Measurements from ENCODE around the gene FIZ1.
A peak's percentile ranks its signal among the peaks of the same experiment; 100 is the strongest.

FIZ1 gene

DNA sequence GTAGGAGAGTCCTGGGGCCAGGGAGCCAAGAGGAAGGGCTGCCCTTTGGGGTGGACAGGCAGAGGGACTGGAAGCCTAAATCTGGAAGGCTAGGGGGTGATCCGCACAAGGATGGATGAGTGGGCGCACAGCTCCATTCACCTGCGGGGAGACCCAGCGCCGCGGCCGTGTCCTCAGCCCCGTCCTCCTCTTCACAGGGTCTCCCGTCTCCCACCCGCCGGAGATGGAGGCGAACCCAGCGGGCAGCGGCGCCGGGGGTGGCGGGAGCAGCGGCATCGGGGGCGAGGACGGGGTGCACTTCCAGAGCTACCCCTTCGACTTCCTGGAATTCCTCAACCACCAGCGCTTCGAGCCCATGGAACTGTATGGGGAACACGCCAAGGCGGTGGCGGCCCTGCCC, 14.1 kb upstream of the FIZ1 start:
- no peak for DNase-seq (ENCODE audit: low read depth)

DNA sequence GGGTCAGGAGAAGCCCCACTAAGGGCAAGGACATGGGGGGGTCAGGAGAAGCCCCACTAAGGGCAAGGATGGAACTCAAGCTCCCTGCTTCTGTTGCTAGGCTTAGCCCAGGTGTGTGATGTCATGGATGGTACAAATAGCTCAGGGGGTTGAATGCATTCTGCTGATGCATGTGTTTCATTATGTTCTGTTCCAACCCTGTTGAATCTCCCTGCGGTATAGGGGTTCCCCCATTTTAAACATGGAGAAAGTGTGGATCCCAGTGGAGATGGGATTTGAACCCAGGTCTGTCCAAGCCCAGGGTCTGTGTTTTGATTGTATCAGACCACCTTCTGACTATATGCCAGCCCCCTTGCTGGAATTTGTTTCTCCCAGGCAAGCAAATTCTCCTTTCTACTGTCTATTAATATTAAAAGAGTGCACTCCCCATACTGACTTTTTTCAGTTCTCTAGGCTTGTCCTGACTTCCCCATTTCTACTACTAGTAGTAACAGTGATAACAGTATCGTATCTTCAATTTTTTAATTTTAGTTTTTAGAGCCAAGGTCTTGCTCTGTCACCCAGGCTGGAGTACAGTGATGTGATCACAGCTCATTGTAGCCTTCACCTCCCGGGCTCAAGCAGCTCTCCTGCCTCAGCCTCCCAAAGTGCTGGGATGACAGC, 12.8 kb upstream of the FIZ1 start:
- no peak for DNase-seq (ENCODE audit: low read depth)

DNA sequence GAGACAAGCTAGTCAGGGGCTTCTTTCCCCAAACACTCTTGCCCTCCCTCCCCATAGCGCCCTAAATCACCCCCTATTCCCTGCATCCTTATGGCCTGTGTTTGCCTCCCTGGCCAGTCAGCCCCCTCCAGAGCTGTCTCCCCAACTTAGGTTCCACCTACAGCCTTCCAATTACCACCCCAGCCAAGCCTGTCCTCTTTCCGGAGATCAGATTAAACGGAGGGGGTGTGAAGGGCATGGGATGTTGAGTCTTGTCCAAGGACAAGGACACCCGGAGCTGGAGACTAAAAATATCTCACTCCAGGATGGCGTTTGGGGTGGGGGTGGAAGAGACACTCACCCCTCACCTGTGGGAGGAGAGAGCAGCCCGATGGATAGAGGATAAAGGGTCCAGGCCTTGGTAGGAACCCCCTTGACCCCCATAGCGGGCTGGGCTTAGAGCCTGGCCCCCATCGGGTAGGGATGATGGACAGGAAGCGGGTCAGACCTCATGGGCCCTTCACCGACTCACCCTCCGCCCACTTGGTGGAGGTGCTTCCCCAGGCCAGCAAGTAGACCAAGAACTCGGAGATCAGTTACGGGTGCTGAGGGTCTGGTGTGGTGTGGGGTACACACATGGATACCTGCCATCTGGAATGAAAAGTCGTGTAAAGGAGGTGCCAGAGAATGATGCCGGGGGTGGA, 12.1 kb upstream of the FIZ1 start:
- DNase-seq (ENCODE audit: low read depth), result no peak

DNA sequence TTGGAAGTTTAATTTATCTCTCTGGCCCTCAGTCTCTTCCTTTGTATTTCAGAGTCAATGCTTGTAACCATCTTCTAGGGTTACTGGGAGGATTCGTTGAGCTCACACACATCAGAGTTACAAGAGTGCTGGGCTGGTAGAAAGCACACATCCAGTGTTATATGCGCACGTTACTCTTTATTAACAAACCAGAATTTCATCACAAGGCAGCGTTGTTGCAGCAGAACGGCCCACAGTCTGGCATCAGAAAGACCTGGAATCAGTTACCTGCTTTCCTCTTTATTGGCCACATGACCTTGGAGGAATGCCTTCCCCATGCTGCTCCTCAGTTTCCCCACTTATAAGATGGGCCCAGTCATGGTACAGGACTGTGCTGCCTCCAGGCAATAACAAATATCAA, 10.0 kb upstream of the FIZ1 start:
- no peak for DNase-seq (ENCODE audit: low read depth)

DNA sequence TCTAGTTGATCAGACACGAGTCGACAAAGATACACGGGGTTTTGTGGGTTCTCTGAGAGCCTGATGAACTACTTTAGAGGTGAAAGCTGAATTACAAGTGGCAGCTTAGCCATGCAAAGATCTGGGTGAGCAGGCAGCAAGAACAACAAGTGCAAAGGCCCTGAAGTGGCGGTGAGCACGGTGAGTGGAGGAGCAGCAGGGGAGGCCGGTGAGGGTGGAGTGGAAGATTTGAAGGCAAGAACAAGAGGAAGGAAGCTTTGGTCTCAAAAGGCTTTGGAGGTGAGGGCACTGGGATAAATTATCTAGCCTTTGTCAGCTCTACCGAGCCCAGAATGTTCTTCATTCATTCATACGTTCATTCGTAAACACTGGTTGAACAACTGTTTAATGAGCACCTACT, 7.5 kb upstream of the FIZ1 start:
- no peak for DNase-seq (ENCODE audit: low read depth)

DNA sequence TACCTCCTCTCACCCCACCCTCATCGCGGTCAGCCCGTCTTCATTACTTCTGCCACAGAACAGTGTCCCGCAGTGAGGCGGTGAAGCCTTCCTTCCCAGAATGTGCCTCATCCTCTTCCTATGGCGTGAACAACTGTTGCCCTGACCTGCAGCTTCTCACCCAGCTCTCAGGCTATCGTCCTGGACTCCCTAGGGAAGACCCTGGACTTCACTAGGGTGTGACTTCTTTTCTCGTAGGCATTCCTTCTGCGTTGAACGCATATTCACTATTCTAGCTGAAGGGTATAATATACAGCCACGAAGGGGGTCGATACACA, 7.1 kb upstream of the FIZ1 start:
- DNase-seq (ENCODE audit: low read depth), result no peak

DNA sequence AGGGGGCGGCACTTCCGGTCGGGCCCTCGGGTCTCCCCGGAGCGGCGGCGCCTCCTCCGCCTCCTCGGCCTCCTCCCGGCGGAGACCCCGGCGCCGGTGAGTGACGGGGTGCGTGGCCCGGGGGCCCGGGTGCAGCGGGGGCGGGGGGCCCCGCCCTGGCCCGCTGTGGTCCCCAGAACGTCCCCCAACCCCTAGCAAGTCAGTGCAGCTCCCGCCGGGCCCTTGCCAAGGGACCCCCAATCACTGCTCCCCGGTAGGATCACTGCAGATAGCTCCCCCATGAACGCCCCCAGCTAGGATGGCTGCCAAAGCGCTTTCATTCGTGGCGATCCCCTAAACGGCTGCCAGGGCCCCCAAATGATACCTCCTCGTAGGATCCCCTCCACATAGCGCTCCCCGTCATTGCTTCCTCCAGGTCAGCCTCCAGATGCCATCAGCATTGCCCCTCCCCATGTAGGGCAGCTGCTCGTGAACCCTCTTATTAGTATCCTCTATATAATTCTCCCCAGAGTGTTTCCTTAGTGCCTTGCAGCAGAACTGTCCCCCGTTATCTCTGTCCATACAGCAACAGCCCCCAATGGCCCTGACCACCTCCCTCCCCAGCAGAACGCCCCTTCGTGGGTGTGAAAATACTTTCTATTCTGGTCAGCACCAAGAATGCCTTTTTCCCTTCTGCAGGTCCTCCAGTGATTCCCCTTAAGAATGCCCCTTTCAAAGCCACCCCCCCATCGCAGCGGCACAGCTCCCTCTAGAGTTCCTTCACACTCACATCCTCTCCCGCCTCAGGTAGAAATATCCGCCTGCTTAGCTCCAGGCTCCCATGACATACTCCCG, 6.5 kb upstream of the FIZ1 start, which contains the start of gene ZNF865:
ZNF865 (plus strand) TSS at position 11 of the 834 bp plus-strand sequence. CDS start 7,972 bp downstream, outside the sequence.
- DNase-seq (ENCODE audit: low read depth), result peak; percentile 70

DNA sequence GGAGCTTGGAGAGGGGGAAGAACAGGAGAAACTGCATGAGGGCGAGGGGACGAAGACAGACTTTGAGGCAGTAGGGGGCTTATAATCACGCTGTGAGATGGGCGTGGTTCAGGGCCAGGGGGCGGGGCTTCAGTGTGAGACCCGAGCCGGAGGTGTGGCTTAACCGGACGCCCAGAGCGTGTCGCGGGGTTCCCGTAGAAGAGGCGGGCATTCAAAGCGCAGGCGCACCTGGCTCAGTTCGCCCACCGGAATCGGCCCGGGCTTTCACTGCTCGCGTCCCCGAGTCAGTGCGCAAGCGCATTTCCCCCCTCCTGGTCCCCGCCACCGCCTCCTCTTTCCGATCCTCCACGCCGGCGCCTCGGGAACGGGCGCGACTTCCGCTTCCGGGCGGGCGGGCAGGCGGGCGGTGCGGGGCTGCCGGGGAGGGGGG, 5.9 kb upstream of the FIZ1 start:
- DNase-seq (ENCODE audit: low read depth), result peak; percentile 96

DNA sequence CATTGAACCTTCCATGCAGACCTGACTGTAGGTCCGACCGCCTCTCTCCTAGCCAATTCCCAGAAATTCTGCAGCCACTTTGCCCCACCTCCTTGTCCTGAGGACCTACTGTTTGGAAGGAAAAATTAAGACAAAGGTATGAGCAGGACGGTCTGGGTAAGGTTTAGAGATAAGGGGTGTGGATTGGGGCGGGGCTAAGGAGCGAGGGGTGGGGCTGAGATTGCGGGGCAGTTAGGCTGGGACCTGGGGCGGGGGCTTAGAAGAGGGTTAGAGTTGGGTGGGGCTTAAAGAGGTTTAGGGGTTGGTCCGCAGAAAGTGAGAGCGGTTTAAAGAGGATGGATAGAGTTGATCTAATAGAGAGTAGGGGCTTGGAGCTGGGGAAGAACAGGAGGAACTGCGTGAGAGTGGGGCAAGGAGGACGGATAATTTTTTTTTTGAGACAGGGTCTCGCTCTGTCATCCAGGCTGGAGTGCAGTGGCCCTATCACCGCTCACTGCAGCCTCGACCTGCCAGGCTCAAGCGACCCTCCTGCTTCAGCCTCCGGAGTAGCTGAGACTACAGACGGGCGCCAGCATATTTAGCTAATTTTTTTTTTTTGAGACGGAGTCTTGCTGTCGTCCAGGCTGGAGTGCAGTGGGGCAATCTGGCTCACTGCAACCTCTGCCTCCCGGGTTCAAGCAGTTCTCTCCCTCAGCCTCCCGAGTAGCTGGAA, 4.4 kb upstream of the FIZ1 start:
- DNase-seq (ENCODE audit: low read depth), result no peak

DNA sequence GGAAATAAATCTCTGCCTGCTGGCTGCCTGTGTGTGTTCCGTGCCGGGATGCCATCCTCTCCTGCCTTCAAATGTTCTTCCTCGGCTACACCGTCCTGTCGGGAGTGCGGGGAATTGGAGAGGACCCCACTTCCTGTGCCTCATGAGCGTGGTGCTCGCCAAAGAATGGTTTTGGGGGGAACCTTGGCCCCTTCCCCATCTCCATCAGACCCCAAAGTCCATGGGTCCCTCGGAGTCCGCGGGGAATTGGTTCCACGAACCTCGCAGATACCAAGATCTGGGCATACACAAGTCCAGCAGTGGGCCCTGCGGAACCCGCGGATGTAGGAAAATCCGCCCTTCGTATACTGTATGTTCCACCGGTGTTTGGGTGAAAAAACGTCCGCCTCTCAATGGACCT, 3.8 kb upstream of the FIZ1 start:
- no peak for DNase-seq (ENCODE audit: low read depth)

DNA sequence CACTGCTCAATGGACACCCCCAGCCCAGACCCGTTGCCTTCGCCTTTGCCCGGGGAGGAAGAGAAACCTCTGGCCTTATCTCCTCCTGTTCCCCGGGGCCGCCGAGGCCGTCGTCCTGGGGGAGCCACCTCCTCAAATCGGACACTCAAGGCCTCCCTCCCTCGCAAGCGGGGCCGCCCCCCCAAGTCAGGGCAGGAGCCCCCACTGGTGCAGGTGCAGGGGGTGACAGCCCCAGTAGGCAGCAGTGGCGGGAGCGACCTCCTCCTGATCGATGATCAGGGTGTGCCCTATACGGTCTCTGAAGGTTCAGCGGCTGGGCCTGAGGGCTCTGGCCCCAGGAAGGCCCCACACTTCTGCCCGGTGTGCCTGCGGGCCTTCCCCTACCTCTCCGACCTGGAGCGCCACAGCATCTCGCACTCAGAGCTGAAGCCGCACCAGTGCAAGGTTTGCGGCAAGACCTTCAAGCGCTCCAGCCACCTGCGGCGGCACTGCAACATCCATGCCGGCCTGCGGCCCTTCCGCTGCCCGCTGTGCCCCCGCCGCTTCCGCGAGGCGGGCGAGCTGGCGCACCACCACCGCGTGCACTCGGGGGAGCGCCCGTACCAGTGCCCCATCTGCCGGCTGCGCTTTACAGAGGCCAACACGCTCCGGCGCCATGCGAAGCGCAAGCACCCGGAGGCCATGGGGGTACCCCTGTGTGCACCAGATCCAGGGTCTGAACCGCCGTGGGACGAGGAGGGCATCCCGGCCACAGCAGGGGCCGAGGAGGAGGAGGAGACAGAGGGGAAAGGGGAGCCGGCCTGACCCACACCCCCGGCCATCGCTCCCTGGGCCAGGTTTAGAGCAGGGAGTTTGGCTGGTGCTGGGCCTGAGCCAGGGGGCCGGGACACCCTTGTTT, 3.0 kb upstream of the FIZ1 start:
- DNase-seq (ENCODE audit: low read depth), result no peak

DNA sequence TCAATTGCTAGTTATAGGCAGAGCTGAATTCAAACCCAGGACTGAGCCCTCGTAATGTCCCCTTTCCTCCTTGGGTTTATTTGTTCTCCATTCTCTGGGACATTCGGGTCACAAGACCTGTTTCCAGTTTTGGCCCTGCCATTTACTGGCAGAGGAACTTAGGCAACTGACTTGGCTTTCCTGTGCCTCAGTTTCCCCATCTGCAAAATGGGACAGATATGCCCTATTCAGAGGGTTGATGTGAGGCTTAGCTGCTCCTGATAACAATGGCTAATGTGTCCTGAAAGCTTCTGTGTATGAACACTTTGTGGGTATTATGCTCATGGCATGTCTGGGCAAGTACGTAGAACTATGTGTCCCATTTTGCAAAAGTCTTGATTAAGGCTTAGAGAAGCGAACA, 1.8 kb upstream of the FIZ1 start:
- no peak for DNase-seq (ENCODE audit: low read depth)

DNA sequence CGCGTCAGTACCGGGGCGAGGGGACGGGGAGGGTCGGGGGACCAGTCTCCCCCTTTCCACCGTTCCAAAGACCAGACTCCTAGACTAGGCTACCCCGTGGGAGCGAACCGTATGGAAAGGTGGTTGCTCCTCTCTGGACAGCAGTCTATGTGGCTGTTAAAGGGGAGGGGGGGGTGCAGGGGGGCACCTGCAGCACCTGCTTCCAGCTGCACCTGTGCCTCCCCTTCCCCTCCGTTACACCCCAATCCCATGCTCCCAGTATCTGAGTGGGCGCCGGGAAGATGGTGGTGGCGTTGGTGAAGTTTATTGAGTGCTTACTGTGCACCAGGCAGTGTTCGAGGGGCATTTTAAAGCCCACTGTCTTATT, 1.3 kb upstream of the FIZ1 start:
- DNase-seq (ENCODE audit: low read depth), result no peak

DNA sequence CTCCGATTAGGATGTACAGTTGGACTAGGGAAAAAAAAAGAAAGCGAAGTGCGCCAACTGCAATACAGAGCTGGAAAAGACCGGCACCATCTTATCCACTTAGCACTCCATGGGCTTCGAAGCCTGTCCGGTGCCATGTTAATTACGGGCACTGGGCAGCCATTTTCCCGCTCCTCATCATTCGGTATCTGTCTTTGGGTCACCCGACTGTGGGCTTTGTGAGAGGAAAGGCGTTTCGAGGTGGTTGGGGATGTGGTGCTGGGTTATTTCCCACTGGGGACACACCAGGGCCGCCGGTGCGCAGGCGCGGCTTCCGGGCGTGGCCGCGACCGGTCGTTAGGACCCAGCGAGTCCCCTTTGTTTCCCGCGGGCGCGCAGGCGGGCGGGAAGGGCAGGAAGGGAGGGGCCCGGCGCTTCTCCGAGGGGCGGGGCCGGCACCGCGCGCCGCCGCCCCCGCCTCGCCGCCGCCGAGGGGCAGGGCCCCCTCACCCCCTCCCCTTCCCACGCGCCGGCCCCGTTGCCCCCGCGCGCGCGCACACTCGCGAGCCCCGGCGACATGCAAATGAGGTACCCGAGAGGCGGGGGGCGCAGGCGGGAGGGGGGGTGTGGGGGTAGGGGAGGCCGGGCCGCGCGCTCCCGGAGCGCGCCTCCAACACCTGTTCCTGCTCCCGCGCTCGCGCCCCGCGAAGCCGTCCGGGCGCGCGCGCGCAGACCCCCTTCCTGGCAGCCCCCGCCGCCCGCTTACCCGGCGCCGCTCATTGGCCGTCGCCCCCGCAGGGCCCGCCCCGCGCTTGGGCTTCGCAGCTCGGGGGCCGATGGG, 735 bp upstream of the FIZ1 start, which contains the start of gene ZNF524:
ZNF524 (plus strand) TSS at position 447 of the 820 bp plus-strand sequence. CDS start 1,825 bp downstream, outside the sequence.
- peak; percentile 81 for DNase-seq (ENCODE audit: low read depth)

DNA sequence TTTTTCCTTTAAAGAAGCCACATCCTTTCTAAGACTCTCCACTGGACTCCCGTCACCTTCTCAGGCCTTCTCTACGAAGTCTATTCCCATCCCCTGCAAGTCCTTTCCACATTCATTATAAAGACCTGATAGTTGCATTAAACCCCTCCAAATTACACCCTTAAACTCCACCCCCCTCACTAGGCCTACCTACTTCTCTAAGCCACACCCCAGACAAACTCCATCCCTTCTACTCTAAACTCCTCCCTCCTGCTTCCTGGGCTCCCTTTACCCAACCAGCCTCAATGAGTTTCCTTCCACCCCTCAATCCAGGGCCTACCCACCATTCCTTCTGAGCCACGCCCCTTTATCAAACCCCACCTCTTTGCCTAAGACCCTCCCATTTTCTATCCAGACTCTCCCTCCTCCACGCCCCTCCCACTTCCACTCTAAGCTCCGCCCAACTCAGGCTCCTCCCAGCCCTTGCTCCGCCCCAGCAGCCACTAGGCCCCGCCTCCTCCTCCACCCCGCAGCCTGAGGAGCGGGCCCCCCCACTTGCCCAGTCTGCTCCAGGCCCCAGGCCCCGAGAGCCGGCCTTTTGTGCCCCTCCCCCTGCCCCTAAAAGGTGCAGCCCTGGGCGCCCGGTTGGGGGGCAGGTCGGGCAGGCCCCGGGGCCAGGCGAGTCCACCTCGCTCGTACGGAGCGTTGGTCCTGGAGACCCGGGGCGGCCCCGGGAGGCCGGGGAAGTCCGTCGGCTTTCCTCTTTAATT, 424 bp downstream of the FIZ1 start:
- peak; percentile 95 for DNase-seq (ENCODE audit: low read depth)

DNA sequence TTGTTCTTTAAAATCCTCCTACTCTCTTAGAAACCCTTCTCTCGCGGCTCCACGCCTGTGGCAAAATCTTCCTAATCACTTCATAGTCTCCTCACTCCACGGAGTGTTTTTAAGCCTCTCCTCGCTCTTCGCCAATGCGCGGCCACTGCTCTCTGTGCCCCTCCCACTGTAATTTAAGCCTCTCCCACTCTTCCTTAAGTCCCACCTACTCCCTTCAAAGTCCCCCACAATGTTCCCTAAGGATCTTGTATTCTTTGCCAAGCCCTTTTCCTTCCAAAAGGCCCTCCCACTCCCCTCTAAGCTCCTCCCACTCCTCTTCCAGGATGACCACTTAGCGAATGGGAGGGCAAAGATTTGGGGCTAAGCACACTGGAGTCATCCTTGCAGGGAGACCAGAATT, 1.3 kb downstream of the FIZ1 start:
- DNase-seq (ENCODE audit: low read depth), result no peak

DNA sequence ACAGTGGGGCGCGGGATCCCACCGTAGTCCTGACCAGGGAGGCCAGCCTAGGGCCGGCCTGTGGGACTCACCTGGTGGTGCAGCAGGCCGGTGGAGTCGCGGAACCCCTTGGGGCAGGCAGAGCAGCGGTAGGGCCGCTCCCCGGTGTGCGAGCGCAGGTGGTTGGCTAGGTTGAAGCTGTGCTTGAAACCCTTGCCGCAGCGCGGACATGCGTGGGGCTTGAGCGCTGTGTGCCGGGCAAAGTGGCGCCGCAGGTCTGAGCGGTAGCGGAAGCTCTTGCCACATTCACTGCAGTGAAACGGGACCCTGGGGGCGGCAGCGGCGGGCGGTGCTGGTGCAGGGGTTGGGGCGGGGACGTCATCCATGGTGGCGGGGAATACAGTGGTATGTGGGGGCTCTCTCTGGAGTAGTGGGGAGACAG, 1.8 kb downstream of the FIZ1 start:
- DNase-seq (ENCODE audit: low read depth), result no peak

DNA sequence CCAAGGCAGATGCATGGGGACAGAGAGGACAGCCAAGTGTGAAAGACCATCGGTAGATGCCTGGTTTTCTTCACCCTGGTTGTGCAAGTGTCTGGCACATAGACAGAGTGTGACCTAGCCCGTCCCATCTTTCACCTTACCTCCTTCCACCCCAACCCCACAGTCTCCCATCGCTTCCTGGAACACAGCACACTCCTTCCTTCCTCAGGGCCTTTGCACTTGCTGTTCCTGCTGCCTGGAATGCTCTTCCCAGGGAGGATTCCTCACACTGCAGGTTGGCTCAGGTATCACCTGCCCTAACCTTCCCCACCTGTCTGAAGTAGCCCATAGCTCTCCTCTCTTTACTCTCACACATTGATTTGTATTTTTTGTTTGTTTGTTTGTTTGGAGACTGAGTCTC, 3.0 kb downstream of the FIZ1 start:
- DNase-seq (ENCODE audit: low read depth), result no peak

DNA sequence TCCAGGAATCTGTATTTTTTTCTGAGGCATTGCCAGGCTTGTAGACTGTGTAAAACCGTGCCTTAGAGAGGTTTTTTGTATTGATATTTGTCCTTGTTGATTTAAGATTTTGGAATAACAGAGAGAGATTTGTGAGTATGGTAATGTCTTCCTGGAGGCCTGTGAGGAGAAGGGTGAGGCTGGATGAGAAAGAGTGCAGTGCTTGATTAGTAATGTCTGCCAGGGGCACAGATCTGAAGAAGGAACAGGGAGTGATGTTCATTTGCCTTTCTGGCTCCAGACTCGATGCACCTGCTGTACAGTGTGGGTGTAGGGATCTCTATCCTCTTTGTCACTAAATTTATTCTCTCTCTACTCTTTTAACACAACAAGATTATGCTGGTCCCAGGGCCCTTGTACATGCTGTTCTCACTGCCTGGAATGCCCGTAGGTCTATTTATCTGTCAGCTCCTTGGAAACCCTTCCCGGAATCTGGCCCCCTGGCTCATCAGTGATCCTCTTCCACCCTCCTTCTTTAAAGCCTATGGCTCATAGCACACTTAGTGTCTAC, 4.2 kb downstream of the FIZ1 start:
- no peak for DNase-seq (ENCODE audit: low read depth)
